Activated T-helper 17 cell treated with anti-CD3 and anti-CD28 coated beads, Interleukin-2, amount 50 U/mL, for 72 hours (primary cell): ENCODE measurements around the gene GJA9. TPM values are rescaled to one million over a fixed set of nuclear protein-coding genes. Genes with fewer than 3 reads are reported as not detected.

ENCODE experiments used
- ATAC-seq: fragments of 150-1000 bp; cut with Tn5 transposase; replicated peaks from 2 replicates; pipeline ENCODE4 v1.10.0; 2021; ENCODE audit warnings: mild to moderate bottlenecking, moderate library complexity
- H3K27ac Mint-ChIP-seq: one replicate; pipeline ENCODE4 v1.8.0; 2022; ENCODE audit warnings: mixed read lengths
- H3K27me3 Mint-ChIP-seq: one replicate; pipeline ENCODE4 v1.8.0; 2022; ENCODE audit warnings: mixed read lengths
- H3K36me3 Mint-ChIP-seq: one replicate; pipeline ENCODE4 v1.8.0; 2022; ENCODE audit warnings: low read depth, mild to moderate bottlenecking, mixed read lengths
- H3K4me1 Mint-ChIP-seq: one replicate; pipeline ENCODE4 v1.8.0; 2022; ENCODE audit warnings: mixed read lengths
- H3K4me3 Mint-ChIP-seq: one replicate; pipeline ENCODE4 v1.8.0; 2022; ENCODE audit warnings: mild to moderate bottlenecking, mixed read lengths
- H3K9me3 Mint-ChIP-seq: one replicate; pipeline ENCODE4 v1.8.0; 2022; ENCODE audit warnings: mixed read lengths
- total RNA-seq, 2 donors: library from RNA; stranded (reverse); gene quantifications; one replicate each; pipeline ENCODE4 v1.2.3, GENCODE V29; 2022

GJA9 gene
- total RNA-seq, 2 donors from 2014 or later = not detected

DNA sequence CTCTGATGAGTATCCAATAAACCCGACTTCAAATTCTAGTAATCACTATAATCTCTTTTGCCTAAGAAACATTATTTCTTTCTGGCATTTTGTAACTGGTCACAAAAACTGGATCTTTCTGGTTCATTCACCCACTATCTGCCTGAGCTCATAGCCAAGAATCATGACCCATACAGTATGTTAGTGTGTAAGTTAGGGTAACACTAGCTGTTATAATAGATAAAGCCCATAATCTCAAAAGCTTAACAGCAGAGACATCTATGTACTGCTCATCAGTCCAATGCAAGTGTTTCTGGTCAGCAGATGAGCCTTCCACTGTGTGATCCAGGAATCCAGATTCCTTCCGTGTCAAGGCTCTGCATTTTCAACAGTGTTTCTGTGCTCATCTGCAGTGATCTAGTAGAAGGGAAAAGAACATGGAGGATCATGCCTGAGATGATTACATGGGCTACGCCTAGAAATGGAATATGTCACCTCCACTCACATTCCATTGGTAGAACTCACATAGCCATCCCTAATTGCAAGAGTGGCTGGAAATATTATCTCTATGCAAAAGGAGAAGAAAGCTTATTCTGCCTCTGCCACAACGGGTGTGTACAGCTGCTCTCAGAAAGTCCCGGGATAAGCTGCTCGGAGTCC, 49.5 kb downstream of the GJA9 start:
- Mint-ChIP-seq H3K27ac (no peak overlapping the region), H3K36me3 (no peaks in the 10 kb centered on the region), H3K27me3 (peaks cover 15% of the 10 kb centered on the region), H3K4me1 (no peaks in the 10 kb centered on the region), H3K4me3 (no peak overlapping the region), H3K9me3 (no peaks in the 10 kb centered on the region)
- ATAC-seq = no peak

GRCh38 chr1:38829368-38829767, 52.0 kb downstream of the GJA9 start:
- no peak overlapping the region for H3K4me3 Mint-ChIP-seq
- no peaks in the 10 kb centered on the region for H3K4me1 Mint-ChIP-seq
- H3K27me3 Mint-ChIP-seq = peaks cover 31% of the 10 kb centered on the region
- no peak overlapping the region for H3K27ac Mint-ChIP-seq
- H3K9me3 Mint-ChIP-seq = no peaks in the 10 kb centered on the region
- H3K36me3 Mint-ChIP-seq = no peaks in the 10 kb centered on the region
- ATAC-seq = no peak

- H3K9me3 Mint-ChIP-seq = no peaks in the 10 kb centered on the region
- peaks cover 33% of the 10 kb centered on the region for H3K27me3 Mint-ChIP-seq
- H3K27ac Mint-ChIP-seq = no peak overlapping the region
- no peak overlapping the region for H3K4me3 Mint-ChIP-seq
- no peak for ATAC-seq
- H3K4me1 Mint-ChIP-seq = no peaks in the 10 kb centered on the region
- H3K36me3 Mint-ChIP-seq = no peaks in the 10 kb centered on the region
Measured at GRCh38 chr1:38827318-38827717, 54.1 kb downstream of the GJA9 start.

GRCh38 chr1:38826886-38827285, 54.5 kb downstream of the GJA9 start:
- H3K27me3 Mint-ChIP-seq = peaks cover 37% of the 10 kb centered on the region
- ATAC-seq = no peak
- no peak overlapping the region for H3K4me3 Mint-ChIP-seq
- H3K4me1 Mint-ChIP-seq = no peaks in the 10 kb centered on the region
- no peaks in the 10 kb centered on the region for H3K36me3 Mint-ChIP-seq
- no peaks in the 10 kb centered on the region for H3K9me3 Mint-ChIP-seq
- H3K27ac Mint-ChIP-seq = no peak overlapping the region

- Mint-ChIP-seq H3K36me3 (no peaks in the 10 kb centered on the region), H3K4me1 (no peaks in the 10 kb centered on the region), H3K9me3 (no peaks in the 10 kb centered on the region), H3K4me3 (no peak overlapping the region), H3K27ac (no peak overlapping the region), H3K27me3 (peaks cover 38% of the 10 kb centered on the region)
- no peak for ATAC-seq
Measured at GRCh38 chr1:38826262-38826661, 55.1 kb downstream of the GJA9 start.

Other genes starting within 250 kb of the GJA9 start
- gene RRAGC, start 21.8 kb downstream of the GJA9 start, total RNA-seq = 10 to 100 TPM; 16.6 to 28.5 TPM
- 10 to 100 TPM; 15.5 to 40.5 TPM for gene MYCBP, start 8.2 kb downstream of the GJA9 start, total RNA-seq
- not detected for gene RHBDL2, start 60.2 kb upstream of the GJA9 start, total RNA-seq
- 10 to 100 TPM; 52.2 to 54.1 TPM for gene AKIRIN1, start 109.7 kb upstream of the GJA9 start, total RNA-seq
- 100 to 1,000 TPM; 114 to 199 TPM for gene NDUFS5, start 144.8 kb upstream of the GJA9 start, total RNA-seq